ENCODE data around the gene PARP11. TPM values are rescaled to one million over a fixed set of nuclear protein-coding genes. Genes with fewer than 3 reads are reported as not detected.
A peak's percentile ranks its signal among the peaks of the same experiment; 100 is the strongest.
"Not testable (repeated sequence)": the region's sequence is repeated elsewhere in the genome, so short reads cannot be mapped to it uniquely, and the experiment has no call there.

Gene PARP11
- total and polyA plus RNA-seq, 2 donors (not counting 1 experiment from before 2014, with no cell fraction given) = 6.4 to 26.3 TPM

GRCh38 chr12:3841783-3842182 lies 31.4 kb downstream of the PARP11 start:
- intact Hi-C loops (cut with micrococcal nuclease) = no loop called here
- H2AFZ ChIP-seq (ENCODE audit: insufficient read depth, low read depth, low read length, poor library complexity, severe bottlenecking) = no peak overlapping the region
- no peak overlapping the region for H3K4me2 ChIP-seq (replicated peaks; ENCODE audit: low read depth, low read length, poor library complexity, severe bottlenecking)
- WGBS (ENCODE audit: insufficient coverage) = 100% methylated on average over 1 of the region's 3 CpGs
- Mint-ChIP-seq H3K4me3 (no peak overlapping the region), H3K27ac (no peak overlapping the region), H3K9me3 (ENCODE audit: insufficient read depth) (no peaks in the 10 kb centered on the region), H3K4me1 (peaks cover 46% of the 10 kb centered on the region), H3K27me3 (no peaks in the 10 kb centered on the region)
- no peaks in the 10 kb centered on the region for H3K9me3 ChIP-seq (ENCODE audit: control extremely low read depth in 1 of 3, control insufficient read depth in 2 of 3, insufficient read depth in 1 of 3, low read length in 2 of 3)
- no peak overlapping the region for H3K27ac ChIP-seq (ENCODE audit: low read length in 2 of 2)
- ATAC-seq (ENCODE audit: low read depth) (no peak), DNase-seq (no peak)
- H3K79me2 ChIP-seq (ENCODE audit: control insufficient read depth, insufficient read depth, low read length) = peaks cover 15% of the 10 kb centered on the region
- H3K27me3 ChIP-seq (replicated peaks in 1 of 4; ENCODE audit: control extremely low read depth in 1 of 4, control insufficient read depth in 3 of 4, insufficient read depth in 4 of 4, low read length in 3 of 4) = no peaks in the 10 kb centered on the region
- H3K4me1 ChIP-seq (ENCODE audit: control insufficient read depth in 2 of 2, insufficient read depth in 2 of 2, low read length in 2 of 2) = peaks cover 10 to 20% of the 10 kb centered on the region in 2 donors
- no peak overlapping the region for H3K4me3 ChIP-seq (ENCODE audit: control extremely low read depth in 1 of 5, extremely low read depth in 1 of 5, insufficient read depth in 1 of 5, low read depth in 2 of 5, low read length in 4 of 5)
- H4K20me1 ChIP-seq (ENCODE audit: control insufficient read depth, insufficient read depth, low read length, poor library complexity, severe bottlenecking) = no peaks in the 10 kb centered on the region
- POLR2A ChIA-PET = no interaction called here
- TF ChIP-seq EZH2 (IDR thresholded peaks at IDR 0.05; ENCODE audit: borderline replicate concordance, insufficient read depth, low read depth, low read length, poor library complexity, severe bottlenecking) (no peak), CTCF (IDR thresholded peaks at IDR 0.05) (no peak)
- no peak overlapping the region for H3K9ac ChIP-seq (ENCODE audit: low read length)
- CTCF ChIA-PET = no interaction called here
- H3K36me3 ChIP-seq (replicated peaks in 1 of 2; ENCODE audit: control extremely low read depth in 1 of 2, control insufficient read depth in 1 of 2, extremely low read depth in 1 of 2, insufficient read depth in 2 of 2, low read length in 1 of 2) = no peaks in the 10 kb centered on the region

GRCh38 chr12:3840833-3841232 lies 32.4 kb downstream of the PARP11 start:
- ATAC-seq (ENCODE audit: low read depth); H4K20me1 ChIP-seq (ENCODE audit: control insufficient read depth, insufficient read depth, low read length, poor library complexity, severe bottlenecking); H3K4me2 ChIP-seq (replicated peaks; ENCODE audit: low read depth, low read length, poor library complexity, severe bottlenecking); H3K27me3 ChIP-seq (replicated peaks in 1 of 4; ENCODE audit: control extremely low read depth in 1 of 4, control insufficient read depth in 3 of 4, insufficient read depth in 4 of 4, low read length in 3 of 4); H3K9me3 Mint-ChIP-seq (ENCODE audit: insufficient read depth); H3K9ac ChIP-seq (ENCODE audit: low read length); H3K4me3 Mint-ChIP-seq; H3K27ac Mint-ChIP-seq; POLR2A ChIA-PET; H3K27me3 Mint-ChIP-seq; DNase-seq; H3K27ac ChIP-seq (ENCODE audit: low read length in 2 of 2); H2AFZ ChIP-seq (ENCODE audit: insufficient read depth, low read depth, low read length, poor library complexity, severe bottlenecking); intact Hi-C loops (cut with micrococcal nuclease); H3K4me3 ChIP-seq (ENCODE audit: control extremely low read depth in 1 of 5, extremely low read depth in 1 of 5, insufficient read depth in 1 of 5, low read depth in 2 of 5, low read length in 4 of 5); CTCF ChIA-PET; H3K36me3 ChIP-seq (replicated peaks in 1 of 2; ENCODE audit: control extremely low read depth in 1 of 2, control insufficient read depth in 1 of 2, extremely low read depth in 1 of 2, insufficient read depth in 2 of 2, low read length in 1 of 2); H3K9me3 ChIP-seq (ENCODE audit: control extremely low read depth in 1 of 3, control insufficient read depth in 2 of 3, insufficient read depth in 1 of 3, low read length in 2 of 3): not testable (repeated sequence)
- H3K4me1 Mint-ChIP-seq = peaks cover 55% of the 10 kb centered on the region
- WGBS (ENCODE audit: insufficient coverage) = 0% methylated on average over 1 of the region's 2 CpGs
- Histone ChIP-seq H3K4me1 (ENCODE audit: control insufficient read depth in 2 of 2, insufficient read depth in 2 of 2, low read length in 2 of 2) (peaks cover 15 to 24% of the 10 kb centered on the region in 2 donors), H3K79me2 (ENCODE audit: control insufficient read depth, insufficient read depth, low read length) (peaks cover 21% of the 10 kb centered on the region)

GRCh38 chr12:3839745-3840144 lies 33.5 kb downstream of the PARP11 start:
- H3K9me3 Mint-ChIP-seq (ENCODE audit: insufficient read depth); H4K20me1 ChIP-seq (ENCODE audit: control insufficient read depth, insufficient read depth, low read length, poor library complexity, severe bottlenecking); DNase-seq; H3K27me3 ChIP-seq (replicated peaks in 1 of 4; ENCODE audit: control extremely low read depth in 1 of 4, control insufficient read depth in 3 of 4, insufficient read depth in 4 of 4, low read length in 3 of 4); ATAC-seq (ENCODE audit: low read depth); H2AFZ ChIP-seq (ENCODE audit: insufficient read depth, low read depth, low read length, poor library complexity, severe bottlenecking); H3K4me3 ChIP-seq (ENCODE audit: control extremely low read depth in 1 of 5, extremely low read depth in 1 of 5, insufficient read depth in 1 of 5, low read depth in 2 of 5, low read length in 4 of 5); H3K9ac ChIP-seq (ENCODE audit: low read length); H3K36me3 ChIP-seq (replicated peaks in 1 of 2; ENCODE audit: control extremely low read depth in 1 of 2, control insufficient read depth in 1 of 2, extremely low read depth in 1 of 2, insufficient read depth in 2 of 2, low read length in 1 of 2); H3K27ac ChIP-seq (ENCODE audit: low read length in 2 of 2); H3K4me2 ChIP-seq (replicated peaks; ENCODE audit: low read depth, low read length, poor library complexity, severe bottlenecking); H3K27me3 Mint-ChIP-seq; H3K9me3 ChIP-seq (ENCODE audit: control extremely low read depth in 1 of 3, control insufficient read depth in 2 of 3, insufficient read depth in 1 of 3, low read length in 2 of 3); POLR2A ChIA-PET: not testable (repeated sequence)
- Mint-ChIP-seq H3K27ac (peak overlapping the region; percentile 34), H3K4me1 (peaks cover 61% of the 10 kb centered on the region), H3K4me3 (peak overlapping the region; percentile 69)
- intact Hi-C loops (cut with micrococcal nuclease) = loop anchor here (5.0 kb wide), 1 partner anchor 33 kb away; the partner anchor contains the start of gene PARP11
- CTCF ChIA-PET = interaction anchor here (1.1 to 1.4 kb wide), 2 partner anchors 29 to 46 kb away, joined by 3 read pairs; no protein-coding TSS in a partner anchor
- WGBS (ENCODE audit: insufficient coverage) = 95% methylated on average over 4 of the region's 4 CpGs
- peaks cover 32% of the 10 kb centered on the region for H3K79me2 ChIP-seq (ENCODE audit: control insufficient read depth, insufficient read depth, low read length)
- H3K4me1 ChIP-seq (ENCODE audit: control insufficient read depth in 2 of 2, insufficient read depth in 2 of 2, low read length in 2 of 2) = peaks cover 15 to 24% of the 10 kb centered on the region in 2 donors
